GM12873 (cell line): Measurements from ENCODE around the gene ZBTB7C.

Experiments used
- TF ChIP-seq, protein P1 (sequence below): IDR thresholded peaks from 2 replicates; pipeline ENCODE4 v1.5.1; 2012; ENCODE audit warnings: low read depth, mild to moderate bottlenecking, moderate library complexity, low read length, control low read depth; ENCODE audit not compliant: insufficient read depth; ENCODE audit errors: missing control alignments

The ZBTB7C gene

DNA sequence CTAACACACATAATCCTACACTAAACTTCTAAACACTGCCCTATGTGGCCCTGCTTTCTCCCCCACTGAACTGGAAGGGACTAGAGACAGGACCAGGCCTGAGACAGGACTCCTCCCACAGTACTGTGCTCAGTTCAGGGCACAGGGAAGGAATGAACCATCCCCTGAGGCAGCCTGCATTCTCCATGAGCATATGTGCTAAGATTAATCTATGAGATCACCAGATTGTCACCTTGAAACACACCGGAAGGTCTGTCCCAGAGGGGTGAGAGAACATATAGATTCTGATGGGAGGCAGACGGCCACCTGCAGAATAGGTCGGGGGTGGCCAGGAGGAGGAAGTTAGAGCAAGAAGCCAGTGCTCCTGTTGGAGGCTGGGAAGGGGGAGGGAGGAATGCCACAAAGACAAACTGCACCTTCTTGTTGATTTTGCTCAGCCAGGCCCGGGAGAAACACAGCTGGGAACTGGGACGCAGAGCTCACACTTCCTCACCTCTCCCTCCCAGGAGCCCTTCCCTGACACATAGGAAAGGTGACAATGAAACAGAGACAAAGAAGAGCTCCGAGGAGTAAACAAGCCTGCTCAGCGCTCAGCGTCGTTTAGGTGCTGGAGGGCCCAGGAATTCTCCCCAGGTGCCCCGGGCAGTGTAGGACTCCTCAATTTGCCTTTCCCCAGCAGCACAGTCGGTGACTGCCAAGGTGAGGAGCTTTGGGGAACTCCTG lies 52.1 kb downstream of the ZBTB7C start:
- TF ChIP-seq, protein P1, sequence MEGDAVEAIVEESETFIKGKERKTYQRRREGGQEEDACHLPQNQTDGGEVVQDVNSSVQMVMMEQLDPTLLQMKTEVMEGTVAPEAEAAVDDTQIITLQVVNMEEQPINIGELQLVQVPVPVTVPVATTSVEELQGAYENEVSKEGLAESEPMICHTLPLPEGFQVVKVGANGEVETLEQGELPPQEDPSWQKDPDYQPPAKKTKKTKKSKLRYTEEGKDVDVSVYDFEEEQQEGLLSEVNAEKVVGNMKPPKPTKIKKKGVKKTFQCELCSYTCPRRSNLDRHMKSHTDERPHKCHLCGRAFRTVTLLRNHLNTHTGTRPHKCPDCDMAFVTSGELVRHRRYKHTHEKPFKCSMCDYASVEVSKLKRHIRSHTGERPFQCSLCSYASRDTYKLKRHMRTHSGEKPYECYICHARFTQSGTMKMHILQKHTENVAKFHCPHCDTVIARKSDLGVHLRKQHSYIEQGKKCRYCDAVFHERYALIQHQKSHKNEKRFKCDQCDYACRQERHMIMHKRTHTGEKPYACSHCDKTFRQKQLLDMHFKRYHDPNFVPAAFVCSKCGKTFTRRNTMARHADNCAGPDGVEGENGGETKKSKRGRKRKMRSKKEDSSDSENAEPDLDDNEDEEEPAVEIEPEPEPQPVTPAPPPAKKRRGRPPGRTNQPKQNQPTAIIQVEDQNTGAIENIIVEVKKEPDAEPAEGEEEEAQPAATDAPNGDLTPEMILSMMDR = no peak

DNA sequence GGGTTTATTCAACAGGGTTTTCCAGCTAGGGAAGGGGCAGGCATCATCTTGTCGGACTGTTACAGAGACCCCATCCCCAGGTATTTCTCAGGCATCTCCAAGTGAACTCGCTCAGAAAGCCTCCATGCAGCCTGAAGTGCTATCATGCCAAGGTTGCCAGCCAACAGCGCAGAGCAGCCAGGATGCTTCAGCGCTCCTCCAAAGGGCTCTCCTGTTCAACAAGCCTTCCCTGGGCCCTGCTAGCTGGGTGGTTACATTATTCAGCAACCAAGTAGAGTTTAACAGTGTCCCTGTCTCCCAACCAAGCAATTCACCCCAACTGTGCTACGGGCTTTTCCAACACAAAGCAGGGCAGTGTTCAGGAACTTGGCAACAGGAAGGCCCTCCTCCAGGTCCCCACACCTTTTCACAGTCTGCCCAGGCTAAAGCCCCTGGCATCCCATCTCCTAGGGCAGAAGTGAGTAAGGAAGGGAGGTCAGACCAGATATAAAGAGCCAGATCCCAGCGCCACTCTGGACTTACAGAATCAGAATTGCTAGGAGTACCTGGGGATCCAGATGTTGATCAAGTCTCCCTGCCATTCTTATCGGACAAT lies 52.9 kb downstream of the ZBTB7C start:
- TF ChIP-seq, protein P1 = no peak

DNA sequence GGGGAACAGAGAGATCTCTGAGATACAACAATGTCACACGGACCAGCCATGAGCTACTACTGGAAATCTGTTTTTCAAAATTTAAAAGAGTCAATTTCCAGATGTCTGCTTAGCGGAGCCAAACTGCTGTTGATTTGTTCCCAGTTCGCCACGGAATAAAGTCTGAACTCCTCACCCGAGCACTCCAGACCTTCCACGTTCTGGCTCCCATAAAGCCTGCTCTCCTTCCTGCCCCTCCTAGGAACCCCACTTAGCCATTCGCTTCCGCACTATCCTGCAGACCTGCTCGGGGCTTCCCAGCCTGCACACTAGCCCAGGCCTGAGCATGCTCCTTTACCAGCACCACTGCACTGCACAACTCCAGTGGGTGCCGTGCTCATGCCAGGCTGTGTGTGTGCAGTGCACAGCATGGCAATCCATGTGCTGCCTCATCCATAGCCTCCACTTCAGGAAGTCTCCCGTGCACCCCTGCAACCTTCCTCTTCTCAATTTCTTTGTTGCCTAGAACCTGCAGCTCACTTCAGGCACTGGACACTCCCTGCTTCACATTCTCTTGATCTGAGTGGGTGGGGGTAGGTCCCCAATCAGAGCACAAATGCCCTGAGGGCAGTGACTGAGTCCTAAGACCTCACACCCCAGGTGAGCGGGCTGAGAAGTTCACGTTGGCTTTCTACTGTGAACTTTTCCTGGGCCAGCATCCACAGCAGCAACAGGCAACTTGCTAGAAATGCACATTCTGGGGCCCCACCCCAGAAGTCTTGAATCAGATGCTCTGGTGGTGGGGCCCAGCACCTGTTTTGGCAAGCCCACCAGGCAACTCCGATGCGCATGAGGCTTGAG lies 53.7 kb downstream of the ZBTB7C start:
- TF ChIP-seq, protein P1 = no peak

DNA sequence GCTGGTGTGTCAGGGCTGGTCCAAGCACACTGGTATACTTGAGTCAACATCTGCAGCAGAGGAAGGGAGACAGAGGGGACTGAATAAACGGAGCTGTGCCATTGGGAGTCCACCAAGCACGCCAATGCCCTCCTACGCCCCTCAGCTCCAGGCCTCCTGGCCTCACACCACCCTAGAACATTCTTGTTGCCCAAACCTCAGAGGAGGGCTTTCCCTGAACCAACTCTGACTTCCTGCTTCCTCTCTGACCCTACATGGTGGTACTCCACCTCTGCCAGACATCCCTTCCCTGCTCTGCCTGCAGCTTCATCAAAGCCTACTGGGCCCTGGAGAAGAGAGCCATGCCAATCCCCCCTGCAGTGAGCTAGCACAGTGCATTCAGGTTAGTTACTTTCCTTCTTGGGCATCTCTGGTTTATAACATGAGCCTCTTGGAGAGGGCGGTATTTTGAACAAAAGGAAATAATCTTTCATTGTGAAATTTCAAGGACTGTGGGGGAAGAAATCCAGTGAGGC lies 54.4 kb downstream of the ZBTB7C start:
- TF ChIP-seq, protein P1 = no peak

DNA sequence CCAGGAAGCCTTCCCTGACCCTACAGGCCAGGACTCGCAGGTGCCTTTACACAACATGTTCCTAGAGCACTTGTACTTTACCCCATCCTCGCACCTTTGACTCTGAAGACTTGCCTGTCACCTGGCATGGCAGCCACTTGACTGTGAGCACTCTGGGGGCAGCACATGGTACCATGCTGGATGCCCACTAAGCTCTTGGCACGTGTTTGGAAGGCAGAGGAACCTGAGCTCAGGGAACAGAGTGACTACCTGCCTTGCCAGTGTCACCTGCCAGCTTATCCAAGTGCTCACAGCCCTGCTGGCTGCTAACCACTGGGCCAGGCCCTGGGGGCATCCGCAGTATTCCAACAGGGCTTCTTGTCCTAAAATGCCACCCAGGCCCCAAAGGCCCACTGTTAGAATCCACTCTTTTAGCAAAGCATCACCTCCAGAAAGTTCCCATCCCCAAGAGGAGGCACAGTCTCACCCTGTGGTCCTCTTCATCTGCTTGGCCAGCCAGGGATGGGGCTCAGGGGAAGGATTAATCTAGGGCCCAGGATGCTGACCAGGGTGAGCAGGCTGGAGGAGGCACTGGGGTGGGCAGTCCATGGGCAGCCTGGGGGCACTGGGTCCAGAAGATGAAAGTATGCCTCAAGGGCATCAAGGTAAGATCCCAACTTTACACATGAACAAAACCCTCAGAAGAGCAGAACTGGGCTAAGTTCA lies 57.0 kb downstream of the ZBTB7C start:
- TF ChIP-seq, protein P1 = no peak

DNA sequence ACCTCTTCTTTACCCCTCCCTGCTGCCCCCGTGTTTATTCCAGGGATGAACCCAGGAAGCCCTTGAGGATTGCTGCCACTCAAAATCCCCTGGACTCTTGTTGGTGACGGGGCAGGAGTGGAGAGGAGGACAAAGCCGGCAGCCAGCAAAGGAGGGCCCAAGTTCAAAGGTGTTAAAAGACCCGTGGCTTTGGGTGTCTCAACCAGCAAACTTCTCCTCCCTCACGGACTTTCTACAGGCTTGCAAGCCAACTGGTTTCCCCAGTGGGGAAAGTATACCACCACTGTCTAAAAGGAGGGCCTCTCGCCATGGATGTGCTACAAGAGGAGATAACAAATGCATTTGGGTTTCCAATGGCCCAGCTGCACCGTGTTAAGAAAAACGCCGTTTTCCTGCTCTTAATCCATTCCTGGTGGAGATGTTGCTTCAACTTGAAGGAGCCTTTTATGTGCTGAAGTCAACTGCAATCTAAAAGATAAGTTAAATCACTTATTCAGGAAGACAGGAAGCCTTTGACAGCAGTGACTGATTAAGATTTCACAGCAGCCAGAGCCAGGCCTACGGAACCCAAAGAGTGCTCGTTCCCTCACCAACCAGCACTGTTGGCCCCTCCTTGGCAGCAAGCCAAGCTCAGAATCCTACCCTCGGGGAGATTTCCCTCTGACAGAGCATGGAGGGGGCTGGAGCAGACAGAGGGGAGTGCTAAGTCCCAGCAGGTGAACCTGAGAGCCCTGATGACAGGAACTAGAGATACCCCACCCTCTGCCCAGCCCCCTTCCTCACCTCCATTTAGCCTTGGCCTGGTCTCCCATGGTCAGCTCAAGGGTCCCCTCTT lies 57.8 kb downstream of the ZBTB7C start:
- TF ChIP-seq, protein P1 = no peak
